ENCODE measurements around the gene HIF1A. TPM values are rescaled to one million over a fixed set of nuclear protein-coding genes. Genes with fewer than 3 reads are reported as not detected.
"Not testable (repeated sequence)": the region's sequence is repeated elsewhere in the genome, so short reads cannot be mapped to it uniquely, and the experiment has no call there.

Gene HIF1A
- total RNA-seq, 4 donors from 2014 or later, result 50.0 to 137 (median 83.0) TPM

DNA sequence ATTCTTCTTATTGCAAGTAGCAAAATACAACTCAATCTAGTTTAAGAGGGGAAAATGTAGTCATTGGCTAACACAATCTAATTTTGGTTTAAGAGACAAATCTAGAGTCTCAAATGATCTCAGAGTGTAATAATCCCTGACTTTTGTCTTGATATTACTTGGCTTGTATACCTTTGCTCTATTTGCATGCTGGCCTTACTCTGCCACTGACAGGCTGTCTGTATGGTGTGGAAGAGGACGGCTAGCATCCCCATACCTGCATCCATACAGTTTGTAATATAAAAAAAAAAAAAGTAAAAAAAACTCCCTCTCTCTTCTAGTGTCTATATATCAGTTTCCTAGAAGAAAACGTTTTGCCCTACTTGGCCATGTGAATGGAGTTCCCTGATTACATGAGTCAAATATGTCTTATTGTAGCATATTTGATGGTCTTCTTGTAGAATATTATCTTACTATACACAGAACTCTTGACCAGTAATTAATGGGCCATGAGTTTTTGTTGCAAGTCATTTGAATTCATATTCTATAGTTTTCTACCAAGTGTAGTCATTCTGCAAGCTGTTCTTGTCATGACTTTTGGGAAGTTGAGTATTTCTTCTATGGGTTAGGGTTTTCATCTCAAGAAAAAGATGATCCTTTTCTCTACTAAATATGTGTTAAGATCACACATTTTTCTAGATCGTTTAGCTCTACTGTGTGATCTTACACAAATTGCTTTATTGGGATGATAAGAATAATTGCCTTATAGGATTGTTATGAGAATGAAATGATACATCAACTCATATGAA is 8.2 kb downstream of the HIF1A start:
- Histone ChIP-seq H3K27ac (no peak overlapping the region), H3K4me1 (peaks cover 0 to 3% of the 10 kb centered on the region in 2 donors), H3K27me3 (no peaks in the 10 kb centered on the region), H3K36me3 (no peaks in the 10 kb centered on the region), H3K9me3 (no peaks in the 10 kb centered on the region), H3K4me3 (no peak overlapping the region)
- DNase-seq, result no peak
- intact Hi-C loops (cut with DNase I; ENCODE audit: low total_unique reads), result no loop called here
- TF ChIP-seq, protein P1, sequence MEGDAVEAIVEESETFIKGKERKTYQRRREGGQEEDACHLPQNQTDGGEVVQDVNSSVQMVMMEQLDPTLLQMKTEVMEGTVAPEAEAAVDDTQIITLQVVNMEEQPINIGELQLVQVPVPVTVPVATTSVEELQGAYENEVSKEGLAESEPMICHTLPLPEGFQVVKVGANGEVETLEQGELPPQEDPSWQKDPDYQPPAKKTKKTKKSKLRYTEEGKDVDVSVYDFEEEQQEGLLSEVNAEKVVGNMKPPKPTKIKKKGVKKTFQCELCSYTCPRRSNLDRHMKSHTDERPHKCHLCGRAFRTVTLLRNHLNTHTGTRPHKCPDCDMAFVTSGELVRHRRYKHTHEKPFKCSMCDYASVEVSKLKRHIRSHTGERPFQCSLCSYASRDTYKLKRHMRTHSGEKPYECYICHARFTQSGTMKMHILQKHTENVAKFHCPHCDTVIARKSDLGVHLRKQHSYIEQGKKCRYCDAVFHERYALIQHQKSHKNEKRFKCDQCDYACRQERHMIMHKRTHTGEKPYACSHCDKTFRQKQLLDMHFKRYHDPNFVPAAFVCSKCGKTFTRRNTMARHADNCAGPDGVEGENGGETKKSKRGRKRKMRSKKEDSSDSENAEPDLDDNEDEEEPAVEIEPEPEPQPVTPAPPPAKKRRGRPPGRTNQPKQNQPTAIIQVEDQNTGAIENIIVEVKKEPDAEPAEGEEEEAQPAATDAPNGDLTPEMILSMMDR (IDR thresholded peaks at IDR 0.05), result no peak
- no peak for TF ChIP-seq POLR2A (IDR thresholded peaks at IDR 0.05)

DNA sequence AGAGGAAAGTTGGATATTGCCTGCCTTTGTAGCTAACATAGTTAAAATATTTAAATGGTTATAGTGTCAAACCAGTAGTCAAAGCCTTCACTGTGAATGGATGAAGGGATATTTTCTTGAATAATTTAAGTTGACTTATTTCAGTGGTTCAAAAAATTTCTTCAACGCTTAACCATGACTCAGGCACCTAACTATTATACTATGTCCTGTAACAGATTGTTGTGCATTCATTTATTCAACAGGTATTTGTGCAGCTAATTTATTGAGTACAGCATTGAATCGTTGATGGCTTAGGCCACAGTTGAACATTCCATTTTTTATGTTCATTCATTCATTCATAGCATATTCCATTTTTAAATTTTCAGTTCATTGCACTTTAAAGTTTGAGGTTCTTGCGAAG is 9.2 kb downstream of the HIF1A start:
- Histone ChIP-seq H3K9me3 (no peaks in the 10 kb centered on the region), H3K4me3 (no peak overlapping the region), H3K4me1 (peaks cover 0 to 3% of the 10 kb centered on the region in 2 donors), H3K27me3 (no peaks in the 10 kb centered on the region), H3K36me3 (no peaks in the 10 kb centered on the region), H3K27ac (no peak overlapping the region)
- TF ChIP-seq POLR2A (IDR thresholded peaks at IDR 0.05), result no peak
- TF ChIP-seq, protein P1 (IDR thresholded peaks at IDR 0.05), result no peak
- intact Hi-C loops (cut with DNase I; ENCODE audit: low total_unique reads), result no loop called here
- no peak for DNase-seq

DNA sequence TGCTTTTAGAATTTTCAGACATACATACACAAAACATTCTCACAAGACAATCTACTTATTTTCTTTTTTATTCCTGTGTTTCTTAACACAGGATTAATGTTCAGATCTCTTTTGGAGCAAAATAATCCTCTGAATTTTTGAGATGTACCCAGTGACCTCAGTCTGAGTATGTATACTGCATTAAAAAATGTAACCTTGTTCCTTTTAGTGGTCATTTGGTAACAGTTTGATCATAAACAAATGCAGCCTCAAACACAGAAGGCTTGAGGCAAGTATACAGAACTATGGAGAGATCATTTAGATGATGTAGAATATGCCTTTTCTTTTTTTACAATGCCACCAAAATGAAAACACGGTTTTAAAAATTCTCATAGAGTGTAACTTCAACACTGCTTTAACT is 9.7 kb downstream of the HIF1A start:
- Histone ChIP-seq H3K9me3 (no peaks in the 10 kb centered on the region), H3K4me1 (peaks cover 0 to 3% of the 10 kb centered on the region in 2 donors), H3K4me3 (no peak overlapping the region), H3K36me3 (no peaks in the 10 kb centered on the region), H3K27me3 (no peaks in the 10 kb centered on the region), H3K27ac (no peak overlapping the region)
- no peak for DNase-seq
- intact Hi-C loops (cut with DNase I; ENCODE audit: low total_unique reads), result no loop called here
- no peak for TF ChIP-seq POLR2A (IDR thresholded peaks at IDR 0.05)
- TF ChIP-seq, protein P1 (IDR thresholded peaks at IDR 0.05), result no peak

DNA sequence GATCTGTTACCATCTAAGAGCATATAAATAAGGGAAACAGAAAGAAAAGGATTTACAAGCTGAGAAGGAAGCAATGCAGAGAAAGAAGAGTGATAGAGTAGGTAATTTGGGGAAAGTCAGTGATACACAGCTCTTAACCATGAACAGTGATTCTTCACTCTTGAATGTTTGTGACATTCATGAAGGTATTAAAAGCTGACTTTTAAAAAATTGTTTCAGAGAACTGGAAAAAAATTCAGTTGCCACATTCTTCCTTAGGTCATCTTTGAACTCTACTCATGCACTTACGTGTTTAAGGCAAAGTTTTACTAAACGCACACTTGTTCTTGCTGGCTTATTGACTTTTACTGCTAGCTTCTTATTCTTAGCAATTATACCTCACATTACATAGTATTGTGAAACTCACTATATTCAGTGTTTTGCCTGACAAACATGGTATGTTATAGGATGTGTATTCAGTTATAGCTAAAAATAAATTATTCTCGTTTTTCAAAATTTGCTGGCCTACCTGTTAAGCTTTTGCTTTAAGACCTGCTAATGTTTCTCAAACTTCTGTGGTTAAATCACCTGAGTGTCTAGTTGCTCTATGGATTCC is 10.9 kb downstream of the HIF1A start:
- Histone ChIP-seq H3K4me3 (no peak overlapping the region), H3K9me3 (no peaks in the 10 kb centered on the region), H3K36me3 (no peaks in the 10 kb centered on the region), H3K27ac (no peak overlapping the region), H3K4me1 (peaks cover 0 to under 1% of the 10 kb centered on the region in 2 donors), H3K27me3 (no peaks in the 10 kb centered on the region)
- TF ChIP-seq, protein P1 (IDR thresholded peaks at IDR 0.05), result no peak
- TF ChIP-seq POLR2A (IDR thresholded peaks at IDR 0.05), result no peak
- DNase-seq, result no peak
- intact Hi-C loops (cut with DNase I; ENCODE audit: low total_unique reads), result no loop called here

DNA sequence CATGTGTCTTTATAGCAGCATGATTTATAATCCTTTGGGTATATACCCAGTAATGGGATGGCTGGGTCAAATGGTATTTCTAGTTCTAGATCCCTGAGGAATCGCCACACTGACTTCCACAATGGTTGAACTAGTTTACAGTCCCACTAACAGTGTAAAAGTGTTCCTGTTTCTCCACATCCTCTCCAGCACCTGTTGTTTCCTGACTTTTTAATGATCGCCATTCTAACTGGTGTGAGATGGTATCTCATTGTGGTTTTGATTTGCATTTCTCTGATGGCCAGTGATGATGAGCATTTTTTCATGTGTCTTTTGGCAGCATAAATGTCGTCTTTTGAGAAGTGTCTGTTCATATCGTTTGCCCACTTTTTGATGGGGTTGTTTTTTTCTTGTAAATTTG is 12.5 kb downstream of the HIF1A start:
- intact Hi-C loops (cut with DNase I; ENCODE audit: low total_unique reads); H3K27ac ChIP-seq; H3K4me3 ChIP-seq; H3K27me3 ChIP-seq; H3K9me3 ChIP-seq; H3K36me3 ChIP-seq; DNase-seq; H3K4me1 ChIP-seq: not testable (repeated sequence)

DNA sequence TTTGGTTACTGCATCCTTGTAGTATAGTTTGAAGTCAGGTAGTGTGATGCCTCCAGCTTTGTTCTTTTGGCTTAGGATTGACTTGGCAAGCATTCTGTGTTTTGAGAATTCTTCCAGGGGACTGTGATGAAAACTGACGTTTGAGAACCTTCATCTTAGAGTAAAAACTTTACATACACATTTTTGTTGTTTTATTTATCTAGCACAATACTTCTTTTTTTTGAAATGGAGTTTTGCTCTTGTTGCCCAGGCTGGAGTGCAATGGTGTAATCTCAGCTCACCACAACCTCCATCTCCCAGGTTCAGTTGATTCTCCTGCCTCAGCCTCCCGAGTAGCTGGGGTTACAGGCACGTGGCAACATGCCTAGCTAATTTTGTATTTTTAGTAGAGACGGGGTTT is 13.4 kb downstream of the HIF1A start:
- H3K36me3 ChIP-seq; H3K9me3 ChIP-seq; H3K4me1 ChIP-seq; H3K27ac ChIP-seq; DNase-seq; H3K4me3 ChIP-seq; H3K27me3 ChIP-seq; intact Hi-C loops (cut with DNase I; ENCODE audit: low total_unique reads): not testable (repeated sequence)

Data from uterus (tissue), 4 donors.